ENCODE results near the gene LIPH.
A peak's percentile ranks its signal among the peaks of the same experiment; 100 is the strongest.
"Not testable (repeated sequence)": the region's sequence is repeated elsewhere in the genome, so short reads cannot be mapped to it uniquely, and the experiment has no call there.

Gene LIPH

GRCh38 chr3:185552358-185552877 is at the start of gene LIPH:
Gene LIPH (minus strand): TSS chr3:185552588. CDS start chr3:185552471, 117 bp downstream.
- DNase-seq: no peak

GRCh38 chr3:185595526-185595925 is 43.1 kb upstream of the LIPH start:
- DNase-seq: no peak

- no peak for DNase-seq
Observed at GRCh38 chr3:185594073-185594472, 41.7 kb upstream of the LIPH start.

- DNase-seq: no peak
Observed at GRCh38 chr3:185586686-185587039, 34.3 kb upstream of the LIPH start.

- peak; percentile 99 for DNase-seq
Observed at GRCh38 chr3:185585859-185586685, 33.7 kb upstream of the LIPH start, which contains the start of gene SENP2. Gene SENP2 (plus strand): TSS chr3:185586295. CDS start chr3:185586414, 119 bp downstream.

GRCh38 chr3:185585518-185585858 is 33.1 kb upstream of the LIPH start:
- no peak for DNase-seq

GRCh38 chr3:185584686-185585085 is 32.3 kb upstream of the LIPH start:
- DNase-seq: no peak

GRCh38 chr3:185583925-185584324 is 31.5 kb upstream of the LIPH start:
- no peak for DNase-seq

GRCh38 chr3:185582871-185583270 is 30.5 kb upstream of the LIPH start:
- no peak for DNase-seq

GRCh38 chr3:185582236-185582635 is 29.8 kb upstream of the LIPH start:
- DNase-seq: no peak

- peak; percentile 22 for DNase-seq
Observed at GRCh38 chr3:185575108-185575869, 22.9 kb upstream of the LIPH start.

- DNase-seq: no peak
Observed at GRCh38 chr3:185572183-185572582, 19.8 kb upstream of the LIPH start.

GRCh38 chr3:185561958-185562357 is 9.6 kb upstream of the LIPH start:
- no peak for DNase-seq

GRCh38 chr3:185561374-185561943 is 9.1 kb upstream of the LIPH start:
- DNase-seq: no peak

GRCh38 chr3:185560676-185561075 is 8.3 kb upstream of the LIPH start:
- no peak for DNase-seq

GRCh38 chr3:185559706-185560090 is 7.3 kb upstream of the LIPH start:
- DNase-seq: no peak

GRCh38 chr3:185558395-185558794 is 6.0 kb upstream of the LIPH start:
- no peak for DNase-seq

GRCh38 chr3:185556640-185557039 is 4.3 kb upstream of the LIPH start:
- not testable (repeated sequence) for DNase-seq

- no peak for DNase-seq
Observed at GRCh38 chr3:185555860-185556347, 3.5 kb upstream of the LIPH start.

- DNase-seq: no peak
Observed at GRCh38 chr3:185555101-185555501, 2.7 kb upstream of the LIPH start.

GRCh38 chr3:185549651-185550111 is 2.7 kb downstream of the LIPH start:
- no peak for DNase-seq

GRCh38 chr3:185549122-185549521 is 3.3 kb downstream of the LIPH start:
- no peak for DNase-seq

GRCh38 chr3:185540695-185541094 is 11.7 kb downstream of the LIPH start:
- no peak for DNase-seq
